Adipocyte (in vitro differentiated cells): ENCODE results near the gene RANBP1.
A peak's percentile ranks its signal among the peaks of the same experiment; 100 is the strongest.

Source experiments
- DNase-seq: peaks from one replicate; pipeline ENCODE4 v3.0.0-alpha.2; 2015; ENCODE audit warnings: low read depth
- H3K27me3 ChIP-seq: replicated peaks from 2 replicates; pipeline ENCODE4 v1.7.0; 2013; ENCODE audit warnings: mild to moderate bottlenecking, low read length, moderate library complexity; ENCODE audit not compliant: control insufficient read depth, insufficient read depth
- H3K36me3 ChIP-seq: 2 replicates; pipeline ENCODE4 v1.7.0; 2013; ENCODE audit warnings: low read length, mild to moderate bottlenecking, moderate library complexity; ENCODE audit not compliant: control insufficient read depth, insufficient read depth, severe bottlenecking
- H3K4me1 ChIP-seq: 2 replicates; pipeline ENCODE4 v1.7.0; 2013; ENCODE audit warnings: mild to moderate bottlenecking, low read length, moderate library complexity; ENCODE audit not compliant: control insufficient read depth, insufficient read depth
- H3K4me3 ChIP-seq: 2 replicates; pipeline ENCODE4 v1.7.0; 2013; ENCODE audit warnings: mild to moderate bottlenecking, low read length, moderate library complexity
- H3K9ac ChIP-seq: 2 replicates; pipeline ENCODE4 v1.7.0; 2013; ENCODE audit warnings: mild to moderate bottlenecking, low read length, moderate library complexity
- H3K9me3 ChIP-seq: 2 replicates; pipeline ENCODE4 v1.7.0; 2013; ENCODE audit warnings: mild to moderate bottlenecking, low read length, moderate library complexity; ENCODE audit not compliant: control insufficient read depth

The RANBP1 gene

DNA sequence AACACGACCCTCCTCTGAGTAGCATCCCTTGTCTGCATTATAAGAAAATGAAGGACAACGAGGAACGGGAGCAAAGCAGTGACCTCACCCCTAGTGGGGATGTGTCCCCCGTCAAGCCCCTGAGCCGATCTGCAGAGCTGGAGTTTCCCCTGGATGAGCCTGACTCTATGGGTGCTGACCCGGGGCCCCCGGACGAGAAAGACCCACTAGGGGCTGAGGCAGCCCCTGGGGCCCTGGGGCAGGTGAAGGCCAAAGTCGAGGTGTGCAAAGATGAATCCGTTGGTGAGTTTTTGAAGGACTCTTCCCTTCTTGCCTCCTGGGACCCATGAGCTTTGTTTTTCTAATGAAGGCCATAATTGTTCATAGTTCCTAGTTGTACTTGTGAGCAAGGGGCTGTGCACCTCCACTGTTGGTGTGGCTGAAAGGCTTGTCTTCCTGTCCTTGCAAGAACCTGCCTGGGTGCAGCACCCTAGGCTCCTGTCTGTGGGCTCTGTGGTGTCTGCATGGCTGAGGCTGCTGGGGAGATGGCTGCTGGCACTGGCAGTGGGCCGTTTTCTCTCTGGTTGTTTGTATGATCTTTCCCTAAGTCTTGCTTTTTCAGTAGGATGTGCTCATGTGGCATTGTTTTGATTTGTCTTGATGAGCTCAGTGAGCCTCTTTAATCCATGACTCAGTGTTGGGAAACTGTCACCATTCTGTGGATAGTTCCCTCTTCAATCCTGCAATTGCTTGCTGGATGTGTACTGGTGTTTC is 25.8 kb upstream of the RANBP1 start:
- Histone ChIP-seq H3K27me3 (no peaks in the 10 kb centered on the region), H3K9ac (no peak overlapping the region), H3K36me3 (peaks cover 97% of the 10 kb centered on the region), H3K4me1 (peaks cover 8% of the 10 kb centered on the region), H3K9me3 (no peaks in the 10 kb centered on the region), H3K4me3 (no peak overlapping the region)
- DNase-seq, result peak; percentile 47

DNA sequence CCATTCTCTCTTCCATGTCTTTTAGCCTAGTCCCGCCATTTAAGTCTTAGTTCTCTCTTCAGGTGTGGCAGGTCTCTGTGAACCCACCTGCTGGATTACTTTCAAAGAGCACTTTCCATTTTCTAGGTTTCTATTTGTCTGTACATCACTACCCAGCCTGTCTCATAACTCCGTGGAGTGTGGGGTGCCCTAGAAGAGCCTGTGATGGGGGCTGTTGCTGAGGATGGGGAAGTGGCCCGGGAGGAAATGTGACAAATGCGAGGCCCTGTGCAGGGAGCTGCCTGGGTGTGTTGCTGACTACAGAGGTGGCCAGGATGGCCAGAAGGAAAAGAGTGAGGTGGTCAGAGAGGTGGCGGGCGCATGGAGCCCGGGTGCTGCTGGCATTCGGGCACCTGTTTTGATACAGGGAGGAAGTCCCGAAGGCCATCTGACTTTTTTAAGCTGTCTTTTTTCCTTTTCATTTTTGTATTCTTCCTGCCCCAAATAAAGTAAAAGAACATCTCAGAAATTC is 25.1 kb upstream of the RANBP1 start:
- H3K36me3 ChIP-seq, result peaks cover 100% of the 10 kb centered on the region

DNA sequence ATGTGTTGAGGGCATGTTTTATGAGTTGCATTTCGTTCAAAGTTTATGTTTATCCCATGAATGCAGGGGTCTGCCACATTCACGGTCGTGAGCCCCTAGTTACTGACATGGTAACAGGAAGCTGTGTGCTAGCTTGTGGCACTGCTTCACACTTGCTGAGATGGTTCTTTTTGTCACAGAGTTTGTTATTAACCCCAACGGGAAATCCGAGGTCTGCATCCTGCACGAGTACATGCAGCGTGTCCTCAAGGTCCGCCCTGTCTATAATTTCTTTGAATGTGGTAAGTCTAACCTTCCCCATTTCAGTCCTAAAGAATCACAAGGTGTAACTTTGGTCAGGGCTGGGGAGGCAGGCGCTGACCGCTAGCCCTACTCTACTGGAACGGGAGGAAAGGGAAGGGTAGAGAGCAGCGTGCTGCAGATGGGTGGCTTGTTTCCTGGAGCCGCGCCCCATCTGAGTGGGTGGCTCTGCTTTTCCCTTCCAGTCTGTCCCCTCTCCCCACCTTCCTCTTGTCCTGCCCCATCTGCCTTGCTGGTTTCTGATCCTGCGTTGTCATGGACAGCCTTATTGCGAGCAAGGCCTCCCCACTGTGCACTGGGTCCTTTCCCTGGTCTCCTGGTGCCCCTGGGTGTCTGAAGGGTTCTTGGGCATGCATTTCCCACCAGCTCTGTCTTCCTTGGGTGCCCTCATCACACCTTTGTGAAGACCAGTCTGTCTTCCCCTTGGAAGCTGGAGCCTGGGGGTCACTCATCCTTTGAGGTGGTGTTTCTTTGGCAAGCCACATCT is 24.0 kb upstream of the RANBP1 start:
- H3K36me3 ChIP-seq, result peaks cover 100% of the 10 kb centered on the region
- H3K9ac ChIP-seq, result no peak overlapping the region
- no peaks in the 10 kb centered on the region for H3K27me3 ChIP-seq
- no peak for DNase-seq
- H3K9me3 ChIP-seq, result no peaks in the 10 kb centered on the region
- peaks cover 8% of the 10 kb centered on the region for H3K4me1 ChIP-seq
- H3K4me3 ChIP-seq, result no peak overlapping the region

More for the DNA sequence above, 25.1 kb upstream of the RANBP1 start:
- no peak for DNase-seq
- Histone ChIP-seq H3K9ac (no peak overlapping the region), H3K27me3 (no peaks in the 10 kb centered on the region), H3K4me3 (no peak overlapping the region), H3K9me3 (no peaks in the 10 kb centered on the region), H3K4me1 (peaks cover 8% of the 10 kb centered on the region)

DNA sequence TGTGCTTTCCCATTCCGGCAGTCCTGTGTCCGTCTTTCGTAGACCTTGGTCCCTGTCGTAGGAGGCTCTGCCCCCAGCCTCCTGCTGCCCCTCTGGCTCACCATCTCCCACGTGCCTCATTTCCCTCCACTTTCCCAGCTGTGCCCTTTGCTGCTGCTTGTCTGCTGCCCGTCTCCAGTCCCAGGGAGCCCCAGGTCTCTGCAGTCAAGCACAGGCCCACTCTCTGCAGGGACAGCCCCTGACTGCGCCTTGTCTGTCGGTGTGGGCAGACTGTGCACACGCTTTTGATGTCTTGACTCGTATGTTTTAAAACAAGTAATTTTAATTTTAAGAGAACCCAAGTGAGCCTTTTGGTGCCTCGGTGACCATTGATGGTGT is 23.4 kb upstream of the RANBP1 start:
- peaks cover 100% of the 10 kb centered on the region for H3K36me3 ChIP-seq
- H3K4me3 ChIP-seq, result no peak overlapping the region
- H3K9ac ChIP-seq, result no peak overlapping the region
- H3K27me3 ChIP-seq, result no peaks in the 10 kb centered on the region
- H3K4me1 ChIP-seq, result peaks cover 8% of the 10 kb centered on the region
- no peaks in the 10 kb centered on the region for H3K9me3 ChIP-seq
- DNase-seq, result no peak

DNA sequence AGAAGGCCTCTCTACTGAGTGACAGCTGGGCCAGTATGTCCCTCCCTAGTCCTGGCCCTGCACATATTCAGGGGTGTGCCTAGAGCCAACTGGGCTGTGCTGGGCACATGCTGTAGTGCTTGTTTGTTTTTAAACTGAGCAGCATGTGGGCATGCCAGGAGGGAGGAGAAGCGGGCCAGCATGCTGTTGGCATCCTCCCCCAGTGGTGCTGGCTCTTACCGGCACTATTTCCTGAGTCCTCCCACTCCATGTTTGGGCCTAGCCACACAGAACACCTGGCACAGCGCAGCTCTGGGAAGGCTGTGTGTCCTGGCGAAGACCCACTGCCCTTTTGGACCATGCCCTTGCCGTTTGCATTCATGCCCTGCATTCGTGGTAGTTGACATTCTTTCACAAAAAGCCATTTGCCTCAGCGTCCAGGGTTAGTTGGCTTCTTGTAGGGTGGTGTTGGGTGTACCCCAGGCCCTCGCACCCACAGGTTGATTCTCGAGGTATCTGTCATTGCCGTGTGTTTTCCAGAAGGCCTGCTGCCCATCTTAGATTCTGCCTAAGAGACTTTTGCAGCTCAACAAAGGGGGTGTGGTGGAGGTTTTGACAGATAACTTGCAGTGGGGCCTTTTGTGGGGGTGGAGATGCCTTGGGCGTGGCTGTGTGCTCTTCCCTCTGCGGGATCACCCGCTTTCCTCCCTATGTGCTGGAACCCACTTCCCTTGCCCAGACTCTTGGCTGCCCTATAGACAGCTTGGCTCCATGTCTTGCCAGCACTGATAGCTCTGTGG is 22.3 kb upstream of the RANBP1 start:
- Histone ChIP-seq H3K4me1 (peaks cover 8% of the 10 kb centered on the region), H3K36me3 (peaks cover 96% of the 10 kb centered on the region), H3K27me3 (no peaks in the 10 kb centered on the region), H3K9me3 (no peaks in the 10 kb centered on the region), H3K4me3 (no peak overlapping the region), H3K9ac (no peak overlapping the region)
- no peak for DNase-seq

DNA sequence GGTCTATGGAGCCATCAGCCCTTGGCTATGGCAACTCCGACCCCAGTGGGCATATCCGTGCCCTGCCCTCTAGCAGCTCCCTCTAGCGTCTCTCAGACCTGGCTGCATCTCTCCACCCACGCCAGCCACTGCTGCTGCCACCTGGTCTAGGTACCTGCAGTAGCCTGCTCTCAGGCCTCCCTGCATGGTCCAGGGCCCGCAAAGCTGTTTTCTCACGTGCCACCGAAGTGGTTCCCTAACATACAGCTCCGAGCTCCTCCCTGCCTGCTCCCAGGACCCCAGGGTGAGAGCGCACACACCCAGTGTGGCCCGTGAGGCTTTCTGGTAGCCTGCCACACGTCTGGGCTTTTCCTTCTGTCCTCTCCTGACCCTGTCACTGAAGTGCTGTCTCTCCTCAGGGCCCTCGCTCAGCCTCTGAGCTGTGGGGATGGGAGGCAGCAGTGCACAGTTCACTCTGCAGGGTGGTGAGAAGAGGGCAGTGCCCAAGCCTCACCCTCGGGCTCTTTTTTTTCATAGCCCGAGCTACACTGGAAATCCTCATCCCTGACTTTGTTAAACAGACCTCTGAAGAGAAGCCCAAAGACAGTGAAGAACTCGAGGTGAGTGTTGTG is 21.6 kb upstream of the RANBP1 start:
- no peaks in the 10 kb centered on the region for H3K9me3 ChIP-seq
- no peak overlapping the region for H3K4me3 ChIP-seq
- peaks cover 8% of the 10 kb centered on the region for H3K4me1 ChIP-seq
- no peak for DNase-seq
- no peaks in the 10 kb centered on the region for H3K27me3 ChIP-seq
- no peak overlapping the region for H3K9ac ChIP-seq
- H3K36me3 ChIP-seq, result peaks cover 96% of the 10 kb centered on the region

DNA sequence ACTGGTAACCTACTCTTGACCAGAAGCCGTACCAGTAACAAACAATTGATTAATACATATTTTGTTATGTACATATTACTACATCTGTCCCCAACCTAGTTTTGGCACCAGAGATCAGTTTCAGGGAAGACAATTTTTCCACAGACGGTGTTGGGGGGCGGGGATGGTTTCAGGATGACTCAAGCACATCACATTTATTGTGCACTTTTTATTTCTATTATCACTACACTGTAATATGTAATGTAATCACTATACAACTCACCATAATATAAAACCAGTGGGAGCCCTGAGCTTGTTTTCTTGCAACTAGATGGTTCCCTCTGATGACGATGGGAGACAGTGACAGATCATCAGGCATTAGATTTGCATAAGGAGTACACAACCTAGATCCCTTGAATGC is 20.4 kb upstream of the RANBP1 start:
- H3K27me3 ChIP-seq, result no peaks in the 10 kb centered on the region
- peaks cover 4% of the 10 kb centered on the region for H3K4me1 ChIP-seq
- DNase-seq, result no peak
- H3K9me3 ChIP-seq, result no peaks in the 10 kb centered on the region
- H3K9ac ChIP-seq, result no peak overlapping the region
- peaks cover 96% of the 10 kb centered on the region for H3K36me3 ChIP-seq
- H3K4me3 ChIP-seq, result no peak overlapping the region

DNA sequence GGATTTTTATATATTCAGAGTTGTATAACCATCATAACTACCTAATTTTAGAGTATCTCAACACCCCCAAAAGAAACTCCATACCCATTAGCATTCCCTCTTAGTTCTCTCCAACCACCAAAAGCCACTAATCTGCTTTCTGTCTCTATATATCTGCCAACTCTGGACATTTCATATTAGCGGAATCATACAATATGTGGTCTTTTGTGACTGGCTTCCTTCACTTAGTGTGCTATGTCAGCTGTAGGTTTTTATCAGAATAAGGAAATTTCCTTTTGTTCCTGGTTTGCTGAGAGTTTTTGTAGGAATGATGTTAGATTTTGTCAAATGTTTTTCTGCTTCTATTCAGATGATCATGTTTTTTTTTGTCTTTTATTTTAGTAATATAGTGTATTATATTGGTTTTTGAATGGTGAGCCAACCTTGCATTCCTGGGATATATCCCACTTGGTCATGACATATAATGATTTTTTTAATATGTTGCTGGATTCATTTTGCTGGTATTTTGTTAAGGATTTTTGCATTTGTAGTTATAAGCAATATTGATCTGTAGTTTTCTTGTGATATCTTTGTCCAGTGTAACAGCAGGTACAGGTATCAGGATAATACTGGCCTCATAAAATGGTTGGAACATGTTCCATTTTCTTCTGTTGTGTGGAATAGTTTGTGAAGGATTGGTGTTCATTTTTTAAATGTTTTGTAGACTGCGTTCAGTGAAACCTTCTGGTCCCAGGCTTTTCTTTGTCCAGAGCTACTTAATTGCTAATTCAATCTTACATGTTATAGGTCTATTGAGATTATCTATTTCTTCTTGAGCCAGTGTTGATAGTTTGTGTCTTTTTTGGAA is 19.1 kb upstream of the RANBP1 start:
- Histone ChIP-seq H3K9ac (no peak overlapping the region), H3K4me3 (no peak overlapping the region), H3K27me3 (no peaks in the 10 kb centered on the region), H3K9me3 (no peaks in the 10 kb centered on the region), H3K4me1 (no peaks in the 10 kb centered on the region), H3K36me3 (peaks cover 95% of the 10 kb centered on the region)
- DNase-seq, result no peak

DNA sequence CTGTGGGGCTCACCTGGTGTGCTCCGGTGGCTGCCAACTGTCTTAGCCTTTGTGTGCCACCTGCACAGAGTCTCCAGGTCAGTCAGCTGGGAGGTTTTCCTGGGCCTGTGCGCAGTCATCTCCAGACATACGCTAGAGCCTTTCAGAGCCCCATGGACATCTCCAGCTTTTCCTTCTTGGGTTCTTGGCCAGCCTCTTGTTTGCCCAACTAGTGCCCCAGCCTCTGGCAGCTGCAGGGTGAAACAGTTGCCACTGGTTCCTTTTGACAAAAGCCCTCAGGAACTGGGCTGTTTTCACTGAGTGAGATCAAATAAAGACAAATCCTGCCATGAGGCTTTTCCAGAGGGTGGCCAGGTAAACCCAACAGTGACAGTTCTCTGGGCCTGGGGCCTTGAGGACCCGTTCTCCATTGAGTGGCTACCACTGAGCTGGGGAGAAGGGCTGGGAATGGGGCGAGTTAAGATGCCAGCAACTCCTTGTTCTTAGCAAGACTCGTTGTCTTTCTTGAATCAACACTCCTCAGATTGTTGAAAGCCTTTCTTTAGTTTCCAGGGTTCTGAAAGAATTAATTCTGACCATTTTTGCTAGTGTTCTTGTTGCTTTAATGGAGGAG is 16.7 kb upstream of the RANBP1 start:
- no peak for DNase-seq
- Histone ChIP-seq H3K36me3 (peaks cover 84% of the 10 kb centered on the region), H3K4me3 (no peak overlapping the region)

DNA sequence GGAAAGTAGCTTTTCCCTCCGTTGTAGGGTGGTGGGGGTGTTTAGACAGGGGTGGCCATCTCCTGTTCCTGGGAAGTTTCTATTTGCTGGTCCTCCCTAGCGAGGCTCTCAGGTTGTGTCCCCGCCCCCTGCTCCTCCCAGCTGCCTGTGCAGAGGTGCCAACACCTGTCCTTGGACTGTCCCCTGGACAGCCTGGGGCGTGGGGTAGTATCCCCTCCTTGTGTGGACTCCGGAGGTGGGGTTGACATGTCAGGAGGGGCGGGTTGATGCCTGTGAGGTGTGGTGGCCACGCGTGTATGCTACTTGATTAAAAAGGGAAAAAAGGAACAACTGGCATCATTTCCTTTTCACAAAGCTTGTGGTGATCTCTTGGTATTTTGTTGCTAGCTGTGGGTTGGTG is 14.3 kb upstream of the RANBP1 start:
- no peaks in the 10 kb centered on the region for H3K27me3 ChIP-seq
- H3K9me3 ChIP-seq, result no peaks in the 10 kb centered on the region
- no peak for DNase-seq
- H3K4me1 ChIP-seq, result no peaks in the 10 kb centered on the region
- H3K36me3 ChIP-seq, result peaks cover 84% of the 10 kb centered on the region
- no peak overlapping the region for H3K4me3 ChIP-seq
- H3K9ac ChIP-seq, result no peak overlapping the region

More for the DNA sequence above, 16.7 kb upstream of the RANBP1 start:
- no peak overlapping the region for H3K9ac ChIP-seq
- no peaks in the 10 kb centered on the region for H3K27me3 ChIP-seq
- H3K9me3 ChIP-seq, result no peaks in the 10 kb centered on the region
- H3K4me1 ChIP-seq, result no peaks in the 10 kb centered on the region
